ENCODE results near the gene NAGA.

The NAGA gene

DNA sequence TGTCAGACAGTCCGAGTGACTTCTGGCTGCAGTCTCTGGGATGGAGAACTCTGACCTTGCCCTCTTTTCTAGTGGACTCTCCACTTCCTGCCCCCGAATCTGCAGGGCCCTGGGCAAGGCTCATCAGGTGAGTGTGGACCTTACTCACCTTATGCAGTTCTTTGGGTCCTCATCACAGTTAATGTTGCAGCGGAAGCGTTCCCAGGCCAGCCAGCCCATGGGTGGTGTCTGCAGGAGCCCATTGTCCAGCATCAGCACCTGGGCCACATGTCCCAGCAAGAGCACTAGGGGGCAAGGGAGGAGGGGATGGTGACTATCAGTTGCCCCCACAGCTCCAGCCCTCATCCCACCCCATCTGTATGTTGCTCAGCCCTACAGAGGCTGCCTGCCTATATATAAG lies 2.3 kb downstream of the NAGA start:
- POLR2A ChIA-PET, result no interaction called here
- CTCF ChIA-PET, result interaction anchor here (0.8 to 1.2 kb wide), 2 partner anchors 10 to 22 kb away, joined by 3 read pairs; partner anchors contain the start of gene NDUFA6

DNA sequence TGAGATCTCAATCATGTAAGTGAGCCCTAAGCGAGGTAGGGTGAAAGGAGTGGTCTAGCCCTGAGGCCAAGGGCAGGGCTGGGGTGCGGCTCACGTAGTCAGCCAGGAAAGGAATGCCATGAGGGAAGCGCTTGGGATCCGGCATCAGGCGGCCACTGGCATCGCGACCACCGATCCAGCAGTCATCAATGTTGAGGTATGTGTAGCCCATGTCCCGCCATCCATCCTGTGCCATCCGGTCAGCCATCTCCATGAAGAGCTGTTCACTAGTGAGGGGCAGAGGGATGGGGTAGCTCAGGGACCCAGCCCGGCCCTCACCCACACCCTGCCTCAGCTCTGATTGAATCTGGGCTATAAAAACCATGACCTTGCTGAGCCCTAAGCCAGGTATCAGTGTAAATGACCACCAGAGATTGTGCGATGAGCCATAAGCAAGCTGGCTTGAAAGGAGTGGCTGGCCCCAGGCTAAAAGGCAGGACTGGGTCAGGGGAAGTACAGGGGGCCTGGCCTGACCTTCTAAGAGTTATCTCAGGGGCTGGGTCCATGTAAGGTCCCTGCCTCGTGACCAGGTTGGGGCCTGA lies 2.9 kb downstream of the NAGA start:
- POLR2A ChIA-PET, result no interaction called here
- TF ChIP-seq, protein P1, sequence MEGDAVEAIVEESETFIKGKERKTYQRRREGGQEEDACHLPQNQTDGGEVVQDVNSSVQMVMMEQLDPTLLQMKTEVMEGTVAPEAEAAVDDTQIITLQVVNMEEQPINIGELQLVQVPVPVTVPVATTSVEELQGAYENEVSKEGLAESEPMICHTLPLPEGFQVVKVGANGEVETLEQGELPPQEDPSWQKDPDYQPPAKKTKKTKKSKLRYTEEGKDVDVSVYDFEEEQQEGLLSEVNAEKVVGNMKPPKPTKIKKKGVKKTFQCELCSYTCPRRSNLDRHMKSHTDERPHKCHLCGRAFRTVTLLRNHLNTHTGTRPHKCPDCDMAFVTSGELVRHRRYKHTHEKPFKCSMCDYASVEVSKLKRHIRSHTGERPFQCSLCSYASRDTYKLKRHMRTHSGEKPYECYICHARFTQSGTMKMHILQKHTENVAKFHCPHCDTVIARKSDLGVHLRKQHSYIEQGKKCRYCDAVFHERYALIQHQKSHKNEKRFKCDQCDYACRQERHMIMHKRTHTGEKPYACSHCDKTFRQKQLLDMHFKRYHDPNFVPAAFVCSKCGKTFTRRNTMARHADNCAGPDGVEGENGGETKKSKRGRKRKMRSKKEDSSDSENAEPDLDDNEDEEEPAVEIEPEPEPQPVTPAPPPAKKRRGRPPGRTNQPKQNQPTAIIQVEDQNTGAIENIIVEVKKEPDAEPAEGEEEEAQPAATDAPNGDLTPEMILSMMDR (IDR thresholded peaks at IDR 0.05; ENCODE audit: insufficient read depth, low read length, missing control alignments), result no peak
- CTCF ChIA-PET, result interaction anchor here (0.8 kb wide), 1 partner anchor 9 kb away, joined by 3 read pairs; no protein-coding TSS in a partner anchor
- no peak for DNase-seq (ENCODE audit: low read depth, low spot score)
- H3K4me3 ChIP-seq (ENCODE audit: low read depth, low read length), result no peak overlapping the region

More for the DNA sequence above, 2.3 kb downstream of the NAGA start:
- H3K4me3 ChIP-seq (ENCODE audit: low read depth, low read length), result no peak overlapping the region
- DNase-seq (ENCODE audit: low read depth, low spot score), result no peak
- TF ChIP-seq, protein P1 (IDR thresholded peaks at IDR 0.05; ENCODE audit: insufficient read depth, low read length, missing control alignments), result no peak

DNA sequence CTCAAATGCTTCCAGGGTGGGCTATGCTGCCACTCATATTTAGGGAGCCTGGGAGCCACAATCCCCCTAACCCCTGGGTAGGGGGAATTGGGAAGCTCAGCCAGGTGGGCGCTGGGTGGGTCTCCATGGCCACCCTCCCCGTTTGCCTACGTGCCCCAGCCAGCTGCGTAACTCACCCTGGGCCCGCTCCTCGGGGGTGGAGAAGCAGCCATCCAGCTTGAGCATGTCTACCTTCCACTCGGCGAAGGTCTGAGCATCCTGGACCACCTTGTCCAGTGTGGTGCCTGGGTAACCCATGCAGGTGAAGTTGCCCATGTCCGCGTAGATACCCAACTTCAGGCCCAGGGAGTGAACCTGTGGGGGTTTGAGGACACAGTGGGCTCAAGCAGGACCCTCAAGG lies 3.7 kb downstream of the NAGA start:
- no peak overlapping the region for H3K4me3 ChIP-seq (ENCODE audit: low read depth, low read length)
- CTCF ChIA-PET, result no interaction called here
- TF ChIP-seq, protein P1 (IDR thresholded peaks at IDR 0.05; ENCODE audit: insufficient read depth, low read length, missing control alignments), result no peak
- DNase-seq (ENCODE audit: low read depth, low spot score), result no peak
- POLR2A ChIA-PET, result no interaction called here

DNA sequence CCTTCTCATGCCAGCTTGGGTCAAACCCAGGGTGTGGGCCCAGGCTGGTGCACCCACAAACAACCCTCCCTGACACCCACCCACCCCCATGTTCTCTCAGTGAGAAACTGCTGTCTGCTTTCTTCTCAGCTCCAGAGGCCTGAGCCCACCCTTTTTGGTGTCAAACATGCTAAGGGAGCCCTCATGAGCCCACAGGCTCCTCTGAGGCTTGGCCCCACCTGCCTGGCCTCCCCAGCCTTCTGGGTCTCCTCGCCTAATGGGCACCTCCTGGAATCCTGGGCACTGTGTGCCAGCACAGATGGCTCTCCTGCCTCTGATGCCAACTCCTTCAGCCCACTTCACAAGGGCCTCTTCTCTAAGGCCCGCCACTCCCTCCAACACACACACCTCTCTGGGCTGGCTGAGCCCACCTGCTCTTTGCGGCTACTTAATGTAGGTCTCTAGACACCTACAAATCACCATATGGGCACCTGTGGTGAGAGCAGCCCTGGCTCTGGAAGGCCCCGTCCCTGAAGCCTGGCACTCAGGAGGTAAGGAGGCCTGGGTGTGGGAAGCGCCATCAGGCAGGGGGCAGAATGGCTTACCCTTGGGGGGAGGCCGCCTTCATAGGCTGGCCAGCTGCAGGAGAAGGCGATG lies 4.4 kb downstream of the NAGA start:
- no peak for DNase-seq (ENCODE audit: low read depth, low spot score)
- CTCF ChIA-PET, result no interaction called here

DNA sequence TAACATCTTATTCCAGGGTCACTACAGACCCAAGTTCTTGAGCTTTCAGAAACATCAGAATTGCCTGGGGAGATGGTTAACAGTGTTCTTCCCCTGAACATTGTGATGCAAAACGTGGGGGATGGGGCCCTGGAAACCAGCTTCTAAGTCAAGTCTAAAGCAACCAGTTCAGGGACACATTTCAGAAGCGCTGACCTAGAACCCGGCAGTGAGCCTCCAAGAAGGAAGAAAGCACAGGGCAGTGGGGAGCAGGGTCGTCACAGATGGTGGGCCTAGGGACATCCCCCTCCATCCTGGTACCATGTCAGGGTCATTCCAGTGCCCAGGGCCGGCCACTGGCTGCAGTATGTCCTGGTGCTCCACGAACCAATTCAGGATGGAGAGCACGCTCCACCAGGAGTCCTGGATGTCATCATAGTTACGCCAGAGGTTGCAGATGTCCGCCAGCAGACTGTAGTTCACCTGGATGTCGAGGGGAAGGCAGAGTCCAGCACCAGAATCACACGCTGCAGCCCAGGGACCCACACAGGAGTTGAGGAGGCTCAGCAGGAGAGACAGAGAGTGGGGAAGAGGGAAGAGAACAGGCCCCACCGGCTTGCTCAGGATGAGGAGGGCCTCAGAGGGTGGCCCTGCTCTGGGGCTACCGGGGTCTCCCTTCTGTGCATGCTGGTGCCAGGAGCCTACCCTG lies 5.0 kb downstream of the NAGA start:
- no peak overlapping the region for H3K4me3 ChIP-seq (ENCODE audit: low read depth, low read length)
- no peak for DNase-seq (ENCODE audit: low read depth, low spot score)
- ChIA-PET CTCF (no interaction called here), POLR2A (no interaction called here)
- TF ChIP-seq, protein P1 (IDR thresholded peaks at IDR 0.05; ENCODE audit: insufficient read depth, low read length, missing control alignments), result no peak

More for the DNA sequence above, 4.4 kb downstream of the NAGA start:
- TF ChIP-seq, protein P1 (IDR thresholded peaks at IDR 0.05; ENCODE audit: insufficient read depth, low read length, missing control alignments), result no peak
- POLR2A ChIA-PET, result no interaction called here
- no peak overlapping the region for H3K4me3 ChIP-seq (ENCODE audit: low read depth, low read length)

DNA sequence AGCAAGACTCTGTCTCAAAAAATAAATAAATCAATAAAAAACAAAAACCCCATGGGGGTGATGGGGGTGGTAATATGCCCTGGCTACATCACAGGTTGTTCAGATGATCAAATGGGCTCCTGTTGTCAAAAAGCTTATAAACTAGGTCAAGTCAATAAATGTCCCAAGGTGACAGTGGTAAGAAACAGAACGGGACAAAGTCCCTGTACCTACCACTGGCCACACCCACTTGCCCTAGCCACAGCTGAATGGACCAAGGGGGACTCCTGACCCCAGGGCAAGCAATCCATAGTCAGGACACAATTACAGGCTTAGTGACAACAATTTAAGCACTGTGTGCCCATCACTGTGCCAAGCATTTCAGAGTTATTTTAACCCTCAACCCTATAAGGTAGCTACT lies 6.0 kb downstream of the NAGA start:
- TF ChIP-seq, protein P1 (IDR thresholded peaks at IDR 0.05; ENCODE audit: insufficient read depth, low read length, missing control alignments), result no peak
- POLR2A ChIA-PET, result no interaction called here
- no peak for DNase-seq (ENCODE audit: low read depth, low spot score)
- H3K4me3 ChIP-seq (ENCODE audit: low read depth, low read length), result no peak overlapping the region
- CTCF ChIA-PET, result no interaction called here

All from AG04449 (cell line).